Mesenchymal stem cell (in vitro differentiated cells and primary cell): Measurements from ENCODE around the gene RAP1GAP.

Source experiments
- DNase-seq: peaks from one replicate; pipeline ENCODE4 v3.0.0-alpha.2; 2013
- H2AFZ ChIP-seq: one replicate; pipeline ENCODE4 v1.6.1; 2013; ENCODE audit warnings: low read depth, mild to moderate bottlenecking, control low read depth, inconsistent platforms, low read length, moderate library complexity
- H2AK5ac ChIP-seq: 2 replicates; pipeline ENCODE4 v1.6.1; 2013; ENCODE audit warnings: low read length, moderate library complexity, mild to moderate bottlenecking, inconsistent platforms; ENCODE audit not compliant: severe bottlenecking
- H2BK120ac ChIP-seq: one replicate; pipeline ENCODE4 v1.6.1; 2013; ENCODE audit warnings: low read depth, mild to moderate bottlenecking, inconsistent platforms, low read length, moderate library complexity
- H2BK12ac ChIP-seq, 2 experiments: one replicate each; pipeline ENCODE4 v1.6.1; 2013; ENCODE audit warnings: inconsistent platforms in 2 of 2, low read length in 2 of 2, mild to moderate bottlenecking in 2 of 2, moderate library complexity in 2 of 2, control low read depth in 1 of 2
- H2BK15ac ChIP-seq: one replicate; pipeline ENCODE4 v1.6.1; 2013; ENCODE audit warnings: mild to moderate bottlenecking, low read depth, inconsistent platforms; ENCODE audit not compliant: poor library complexity, severe bottlenecking
- H2BK5ac ChIP-seq: 2 replicates; pipeline ENCODE4 v1.6.1; 2013; ENCODE audit warnings: low read depth, mild to moderate bottlenecking, low read length, control low read depth, inconsistent platforms; ENCODE audit not compliant: poor library complexity, severe bottlenecking
- H3K14ac ChIP-seq, 2 experiments: one replicate each; pipeline ENCODE4 v1.6.1; 2013; ENCODE audit warnings: inconsistent platforms in 2 of 2, low read length in 2 of 2, control low read depth in 1 of 2, mild to moderate bottlenecking in 1 of 2, moderate library complexity in 1 of 2
- H3K18ac ChIP-seq, 2 experiments: one replicate each; pipeline ENCODE4 v1.6.1; 2013; ENCODE audit warnings: inconsistent platforms in 2 of 2, low read length in 2 of 2, control low read depth in 1 of 2, low read depth in 1 of 2, mild to moderate bottlenecking in 1 of 2
- H3K23ac ChIP-seq, 2 experiments: one replicate each; pipeline ENCODE4 v1.6.1; 2013; ENCODE audit warnings: inconsistent platforms in 2 of 2, low read length in 2 of 2, mild to moderate bottlenecking in 2 of 2, moderate library complexity in 2 of 2, control low read depth in 1 of 2
- H3K27ac ChIP-seq: 2 replicates; pipeline ENCODE4 v1.5.1; 2013; ENCODE audit warnings: mild to moderate bottlenecking, moderate library complexity, low read length, control low read depth, inconsistent platforms; ENCODE audit not compliant: poor library complexity, severe bottlenecking
- H3K27me3 ChIP-seq, 2 experiments: 2 replicates each; pipeline versions ENCODE4 v1.6.1 to v1.7.0; 2013; ENCODE audit warnings: low read length in 2 of 2, mild to moderate bottlenecking in 2 of 2, moderate library complexity in 2 of 2, control low read depth in 1 of 2, inconsistent platforms in 1 of 2; ENCODE audit not compliant: control insufficient read depth in 1 of 2, insufficient read depth in 1 of 2
- H3K36me3 ChIP-seq, 2 experiments: 2 replicates each; pipeline versions ENCODE4 v1.6.1 to v1.7.0; 2013; ENCODE audit warnings: low read length in 2 of 2, control low read depth in 1 of 2, inconsistent platforms in 1 of 2, low read depth in 1 of 2, mild to moderate bottlenecking in 1 of 2; ENCODE audit not compliant: insufficient read depth in 2 of 2, control insufficient read depth in 1 of 2
- H3K4ac ChIP-seq, 2 experiments: one replicate each; pipeline ENCODE4 v1.6.1; 2013; ENCODE audit warnings: inconsistent platforms in 2 of 2, low read length in 2 of 2, mild to moderate bottlenecking in 2 of 2, moderate library complexity in 2 of 2, control low read depth in 1 of 2, low read depth in 1 of 2
- H3K4me1 ChIP-seq: 2 replicates; pipeline ENCODE4 v1.6.1; 2013; ENCODE audit warnings: low read depth, low read length, control low read depth; ENCODE audit not compliant: control insufficient read depth, insufficient read depth
- H3K4me2 ChIP-seq: 2 replicates; pipeline ENCODE4 v1.6.1; 2013; ENCODE audit warnings: low read length, mild to moderate bottlenecking, inconsistent platforms; ENCODE audit not compliant: poor library complexity, severe bottlenecking
- H3K4me3 ChIP-seq, 2 experiments: 2 replicates each; pipeline versions ENCODE4 v1.5.1 to v1.7.0; 2013; ENCODE audit warnings: low read length in 2 of 2, mild to moderate bottlenecking in 2 of 2, control low read depth in 1 of 2, low read depth in 1 of 2; ENCODE audit not compliant: insufficient read depth in 1 of 2
- H3K79me1 ChIP-seq: replicated peaks from 2 replicates; pipeline ENCODE4 v1.6.1; 2013; ENCODE audit warnings: mild to moderate bottlenecking, control low read depth, low read length, inconsistent platforms; ENCODE audit not compliant: poor library complexity, severe bottlenecking
- H3K9ac ChIP-seq: 2 replicates; pipeline ENCODE4 v1.7.0; 2013; ENCODE audit warnings: mild to moderate bottlenecking, low read length, moderate library complexity
- H3K9me3 ChIP-seq: 2 replicates; pipeline ENCODE4 v1.7.0; 2013; ENCODE audit warnings: mild to moderate bottlenecking, low read length; ENCODE audit not compliant: control insufficient read depth
- H4K8ac ChIP-seq: one replicate; pipeline ENCODE4 v1.6.1; 2013; ENCODE audit warnings: inconsistent platforms, mild to moderate bottlenecking, low read length, moderate library complexity
- H4K91ac ChIP-seq: one replicate; pipeline ENCODE4 v1.6.1; 2013; ENCODE audit warnings: mild to moderate bottlenecking, low read length, inconsistent platforms
- WGBS: methylation state at CpG from one replicate; pipeline ENCODE4 v1.1.7; 2013; ENCODE audit warnings: mixed read lengths; 5-methylcytosine and 5-hydroxymethylcytosine counted together

Gene RAP1GAP

DNA sequence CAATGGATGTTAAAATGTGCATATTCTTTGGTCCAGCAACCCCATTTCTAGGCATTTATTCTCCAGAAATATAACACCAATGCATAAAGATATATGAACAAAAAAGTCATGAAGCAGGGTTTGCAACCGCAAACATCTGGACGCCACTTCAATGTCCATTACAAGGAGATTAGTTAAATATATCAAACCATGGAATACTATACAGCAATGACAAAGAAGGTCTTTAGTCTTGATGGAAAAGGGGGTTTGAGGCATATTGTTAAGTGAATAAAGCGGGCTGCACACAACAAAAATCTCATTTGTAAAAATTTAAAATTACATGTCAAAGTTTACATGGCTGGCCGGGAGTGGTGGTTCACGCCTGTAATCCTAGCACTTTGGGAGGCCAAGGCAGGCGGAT is 31.6 kb downstream of the RAP1GAP start:
- no peaks in the 10 kb centered on the region for H3K36me3 ChIP-seq
- H2BK15ac ChIP-seq, result no peak overlapping the region
- peaks cover 3 to 69% of the 10 kb centered on the region in 2 experiments for H3K27me3 ChIP-seq
- H3K9ac ChIP-seq, result no peak overlapping the region
- 88% methylated on average over 5 of the region's 6 CpGs for WGBS
- no peak overlapping the region for H3K4me3 ChIP-seq
- no peak overlapping the region for H3K4ac ChIP-seq
- H2AFZ ChIP-seq, result no peak overlapping the region
- no peak overlapping the region for H3K27ac ChIP-seq
- no peak overlapping the region for H3K18ac ChIP-seq
- H3K14ac ChIP-seq, result no peak overlapping the region
- H4K91ac ChIP-seq, result no peak overlapping the region
- peaks cover 40% of the 10 kb centered on the region for H3K4me1 ChIP-seq
- no peak overlapping the region for H2BK5ac ChIP-seq
- H2BK12ac ChIP-seq, result no peak overlapping the region
- H4K8ac ChIP-seq, result no peak overlapping the region
- no peak overlapping the region for H3K23ac ChIP-seq
- H2BK120ac ChIP-seq, result no peak overlapping the region
- no peaks in the 10 kb centered on the region for H3K79me1 ChIP-seq
- no peaks in the 10 kb centered on the region for H3K9me3 ChIP-seq
- no peak for DNase-seq
- H3K4me2 ChIP-seq, result no peak overlapping the region
- H2AK5ac ChIP-seq, result no peak overlapping the region

DNA sequence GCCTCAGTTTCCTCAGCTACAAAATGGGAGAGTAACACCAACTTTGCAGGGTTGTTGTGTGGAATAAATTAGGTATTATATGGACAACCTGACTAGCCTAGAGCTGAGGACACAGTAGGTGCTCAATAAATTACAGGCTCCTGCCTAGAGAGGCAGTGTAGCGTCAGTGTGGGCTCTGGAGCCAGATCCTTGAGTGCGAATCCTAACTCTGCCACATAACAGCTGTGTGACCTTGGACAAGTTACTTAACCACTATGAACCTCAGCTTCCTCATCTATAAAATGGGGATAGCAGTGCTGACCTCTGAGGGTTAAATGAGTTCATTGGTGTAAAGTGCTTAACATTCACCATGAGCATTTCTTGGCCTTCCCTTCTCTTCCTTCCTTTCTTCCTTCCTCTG is 33.1 kb downstream of the RAP1GAP start:
- Histone ChIP-seq H3K27ac (no peak overlapping the region), H3K36me3 (no peaks in the 10 kb centered on the region), H3K4me3 (no peak overlapping the region), H4K91ac (no peak overlapping the region), H3K14ac (no peak overlapping the region), H3K18ac (no peak overlapping the region), H3K4me2 (no peak overlapping the region), H4K8ac (no peak overlapping the region), H3K79me1 (no peaks in the 10 kb centered on the region), H2AFZ (no peak overlapping the region), H3K4ac (no peak overlapping the region), H3K9ac (no peak overlapping the region), H2BK5ac (no peak overlapping the region), H2AK5ac (peak overlapping the region; percentile 76), H3K27me3 (peaks cover 3 to 69% of the 10 kb centered on the region in 2 experiments), H2BK15ac (no peak overlapping the region), H2BK12ac (no peak overlapping the region), H3K9me3 (no peaks in the 10 kb centered on the region), H2BK120ac (no peak overlapping the region), H3K23ac (no peak overlapping the region), H3K4me1 (peaks cover 45% of the 10 kb centered on the region)
- DNase-seq, result no peak
- 90% methylated on average over 1 of the region's 2 CpGs for WGBS

DNA sequence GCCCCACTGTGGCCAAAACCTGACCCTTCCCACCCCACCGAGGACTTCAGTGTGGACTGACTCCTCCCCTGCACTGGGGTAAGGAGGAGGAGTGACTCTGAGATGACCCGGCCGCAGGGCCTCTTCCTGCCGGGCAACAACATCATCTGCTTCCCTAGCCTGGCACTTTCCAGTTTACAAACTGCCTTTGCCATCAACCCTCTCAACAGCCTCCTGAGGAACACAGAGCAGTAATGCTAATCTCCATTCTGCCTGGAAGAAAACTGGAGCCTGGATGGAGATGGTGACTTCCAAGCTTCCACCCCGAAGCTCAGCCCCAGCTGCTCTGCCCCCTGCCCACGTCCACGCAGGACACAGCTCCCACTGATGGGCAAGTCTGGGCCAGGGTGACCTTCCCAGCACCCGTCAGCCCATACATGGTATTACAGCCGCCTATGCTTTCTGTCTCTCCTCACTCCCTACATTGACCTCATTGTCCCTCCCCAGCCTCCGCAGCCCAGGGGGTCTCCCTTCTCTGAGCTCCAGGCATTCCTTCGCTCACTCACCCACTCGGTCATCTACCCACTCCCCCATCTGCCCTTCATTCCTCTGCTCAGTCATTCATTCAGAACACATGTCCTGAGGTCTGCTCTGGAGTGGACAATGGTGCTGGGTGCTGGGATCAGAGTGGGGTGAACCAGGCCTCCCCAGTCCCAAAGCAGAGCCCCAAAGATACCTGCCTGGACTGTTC is 34.2 kb downstream of the RAP1GAP start:
- peaks cover 49% of the 10 kb centered on the region for H3K4me1 ChIP-seq
- H3K27me3 ChIP-seq, result peaks cover 4 to 71% of the 10 kb centered on the region in 2 experiments
- no peak overlapping the region for H4K8ac ChIP-seq
- no peak overlapping the region for H3K4me2 ChIP-seq
- no peak overlapping the region for H3K4me3 ChIP-seq
- peak overlapping the region; percentile 77 for H2BK5ac ChIP-seq
- no peak overlapping the region for H3K23ac ChIP-seq
- H3K4ac ChIP-seq, result no peak overlapping the region
- no peak overlapping the region for H3K9ac ChIP-seq
- no peaks in the 10 kb centered on the region for H3K9me3 ChIP-seq
- H3K36me3 ChIP-seq, result no peaks in the 10 kb centered on the region
- H2BK12ac ChIP-seq, result no peak overlapping the region
- H4K91ac ChIP-seq, result no peak overlapping the region
- H3K14ac ChIP-seq, result no peak overlapping the region
- H2AFZ ChIP-seq, result no peak overlapping the region
- WGBS, result 72% methylated on average over 12 of the region's 12 CpGs
- DNase-seq, result no peak
- H3K27ac ChIP-seq, result peak overlapping the region; percentile 68
- no peak overlapping the region for H3K18ac ChIP-seq
- no peak overlapping the region for H2BK120ac ChIP-seq
- H2AK5ac ChIP-seq, result peak overlapping the region; percentile 76
- no peak overlapping the region for H2BK15ac ChIP-seq
- no peaks in the 10 kb centered on the region for H3K79me1 ChIP-seq

DNA sequence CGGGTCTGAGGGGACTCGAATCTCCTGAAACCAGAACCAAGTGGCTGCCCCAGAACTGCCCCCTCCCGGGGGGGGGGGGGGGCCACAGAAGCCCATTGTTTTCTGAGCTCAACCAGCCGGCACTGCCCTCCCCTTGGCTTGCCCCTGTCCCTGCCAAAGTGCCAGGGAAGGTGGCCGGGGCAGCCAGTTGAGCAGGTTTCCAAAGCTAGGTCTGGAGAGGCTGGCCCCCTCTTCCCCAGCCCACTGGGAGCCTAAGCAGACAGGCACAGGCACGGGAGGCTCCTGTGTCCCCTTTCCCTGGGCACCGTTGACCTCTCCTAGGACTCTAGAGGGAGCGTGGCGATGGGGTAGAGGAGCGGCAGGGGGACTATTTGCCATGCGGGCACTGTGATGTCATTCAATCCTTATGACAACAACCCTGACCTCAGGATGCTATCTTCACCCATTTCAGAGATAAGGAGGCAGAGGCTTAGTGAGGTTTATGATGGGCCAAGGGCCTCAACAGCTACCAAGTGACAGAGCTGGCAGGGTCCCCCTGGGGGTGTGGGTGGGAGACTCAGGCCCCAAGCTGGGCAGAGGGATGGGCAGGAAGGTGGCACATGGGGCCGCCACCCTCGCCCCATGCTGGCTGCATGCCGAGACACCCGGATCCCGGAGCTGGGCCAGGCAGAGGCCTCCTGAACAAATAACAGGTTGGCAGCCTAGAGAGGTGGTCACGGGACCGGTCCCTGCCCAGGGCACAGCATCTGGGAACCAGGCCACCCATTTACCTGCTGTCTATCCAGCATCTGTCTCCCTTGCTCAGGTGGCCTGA is 35.0 kb downstream of the RAP1GAP start:
- Histone ChIP-seq H3K27me3 (peaks cover 8 to 73% of the 10 kb centered on the region in 2 experiments), H2BK12ac (no peak overlapping the region), H3K36me3 (no peaks in the 10 kb centered on the region), H3K14ac (no peak overlapping the region), H4K8ac (no peak overlapping the region), H3K4me2 (no peak overlapping the region), H2AFZ (no peak overlapping the region), H3K79me1 (no peaks in the 10 kb centered on the region), H3K23ac (no peak overlapping the region), H3K4me1 (peaks cover 44% of the 10 kb centered on the region), H3K18ac (no peak overlapping the region), H2BK120ac (no peak overlapping the region), H3K27ac (peak overlapping the region; percentile 68), H2BK15ac (no peak overlapping the region), H3K4me3 (no peak overlapping the region), H3K4ac (no peak overlapping the region), H3K9ac (no peak overlapping the region), H4K91ac (no peak overlapping the region), H2AK5ac (peak overlapping the region; percentile 46), H3K9me3 (no peaks in the 10 kb centered on the region), H2BK5ac (peak overlapping the region; percentile 77)
- DNase-seq, result no peak
- WGBS, result 91% methylated on average over 13 of the region's 18 CpGs
